ENCODE measurements around the gene TGFA.

- TF ChIP-seq CTCF (IDR thresholded peaks at IDR 0.05), result no peak
- TF ChIP-seq POLR2A (IDR thresholded peaks at IDR 0.05), result no peak
These were observed 20.5 kb upstream of the TGFA start for GRCh38 chr2:70574109-70574508.
